GM18870 (cell line): Measurements from ENCODE around the gene GP5.

Experiments
- ATAC-seq: cut with Tn5 transposase; IDR thresholded peaks from one replicate; pipeline ENCODE4 v1.9.1; 2021; ENCODE audit warnings: moderate library complexity; ENCODE audit not compliant: unreplicated experiment

The GP5 gene

GRCh38 chr3:194399874-194400411, 877 bp upstream of the GP5 start:
- no peak for ATAC-seq

- ATAC-seq = no peak
These were observed 1.2 kb downstream of the GP5 start for GRCh38 chr3:194397757-194398312.

GRCh38 chr3:194396859-194397756, 2.0 kb downstream of the GP5 start:
- no peak for ATAC-seq

GRCh38 chr3:194396539-194396858, 2.6 kb downstream of the GP5 start:
- no peak for ATAC-seq

- no peak for ATAC-seq
These were observed 3.1 kb downstream of the GP5 start for GRCh38 chr3:194395778-194396538.

GRCh38 chr3:194395212-194395611, 3.9 kb downstream of the GP5 start:
- ATAC-seq = no peak

- ATAC-seq = no peak
These were observed 6.5 kb downstream of the GP5 start for GRCh38 chr3:194392576-194392975.

GRCh38 chr3:194390835-194391234, 8.2 kb downstream of the GP5 start:
- ATAC-seq = no peak

GRCh38 chr3:194389269-194389668, 9.8 kb downstream of the GP5 start:
- ATAC-seq = no peak

- no peak for ATAC-seq
These were observed 11.1 kb downstream of the GP5 start for GRCh38 chr3:194387926-194388418.

- no peak for ATAC-seq
These were observed 11.8 kb downstream of the GP5 start for GRCh38 chr3:194387276-194387675.

GRCh38 chr3:194386648-194387047, 12.4 kb downstream of the GP5 start:
- no peak for ATAC-seq

GRCh38 chr3:194386066-194386465, 13.0 kb downstream of the GP5 start:
- ATAC-seq = no peak

- no peak for ATAC-seq
These were observed 14.5 kb downstream of the GP5 start for GRCh38 chr3:194384569-194385001.

GRCh38 chr3:194384156-194384555, 14.9 kb downstream of the GP5 start:
- no peak for ATAC-seq

- ATAC-seq = no peak
These were observed 15.7 kb downstream of the GP5 start for GRCh38 chr3:194383276-194383940.

GRCh38 chr3:194382892-194383223, 16.2 kb downstream of the GP5 start:
- ATAC-seq = no peak

GRCh38 chr3:194382196-194382891, 16.7 kb downstream of the GP5 start:
- ATAC-seq = no peak

- no peak for ATAC-seq
These were observed 17.6 kb downstream of the GP5 start for GRCh38 chr3:194381460-194381875.

GRCh38 chr3:194380326-194380725, 18.7 kb downstream of the GP5 start:
- ATAC-seq = no peak
